H9 (cell line): Measurements from ENCODE around the gene SNRPD3. TPM values are rescaled to one million over a fixed set of nuclear protein-coding genes. Genes with fewer than 3 reads are reported as not detected.

Experiments used
- DNase-seq: peaks from one replicate; pipeline ENCODE4 v3.0.0-alpha.2; 2017
- H2AFZ ChIP-seq: one replicate; pipeline ENCODE4 v1.6.1; 2013; ENCODE audit warnings: mild to moderate bottlenecking, low read length, control low read depth, moderate library complexity
- H2AK5ac ChIP-seq: 2 replicates; pipeline ENCODE4 v1.6.1; 2013; ENCODE audit warnings: low read length, control low read depth, mixed read lengths; ENCODE audit not compliant: insufficient read length
- H2BK120ac ChIP-seq: one replicate; pipeline ENCODE4 v1.6.1; 2013; ENCODE audit warnings: low read depth, mild to moderate bottlenecking, low read length, control low read depth, inconsistent platforms; ENCODE audit not compliant: poor library complexity, severe bottlenecking
- H2BK12ac ChIP-seq: 2 replicates; pipeline ENCODE4 v1.6.1; 2013; ENCODE audit warnings: low read length, control low read depth, mixed read lengths, low read depth; ENCODE audit not compliant: insufficient read length
- H2BK15ac ChIP-seq: 2 replicates; pipeline ENCODE4 v1.6.1; 2013; ENCODE audit warnings: low read depth, low read length, control low read depth
- H2BK20ac ChIP-seq: one replicate; pipeline ENCODE4 v1.6.1; 2013; ENCODE audit warnings: low read depth, mild to moderate bottlenecking, low read length, control low read depth, inconsistent platforms; ENCODE audit not compliant: poor library complexity, severe bottlenecking
- H2BK5ac ChIP-seq: 2 replicates; pipeline ENCODE4 v1.6.1; 2013; ENCODE audit warnings: low read length, control low read depth, mixed read lengths; ENCODE audit not compliant: insufficient read length
- H3K14ac ChIP-seq: 2 replicates; pipeline ENCODE4 v1.6.1; 2013; ENCODE audit warnings: low read length, control low read depth; ENCODE audit not compliant: insufficient read depth
- H3K18ac ChIP-seq: 2 replicates; pipeline ENCODE4 v1.6.1; 2013; ENCODE audit warnings: low read depth, mild to moderate bottlenecking, mixed read lengths, low read length, control low read depth; ENCODE audit not compliant: insufficient read length
- H3K23ac ChIP-seq: 2 replicates; pipeline ENCODE4 v1.6.1; 2013; ENCODE audit warnings: low read length, control low read depth, mixed read lengths, low read depth; ENCODE audit not compliant: insufficient read length
- H3K23me2 ChIP-seq: 2 replicates; pipeline ENCODE4 v1.6.1; 2013; ENCODE audit warnings: low read depth, mild to moderate bottlenecking, mixed read lengths, low read length, control low read depth; ENCODE audit not compliant: insufficient read length, poor library complexity, severe bottlenecking
- H3K27ac ChIP-seq: 2 replicates; pipeline ENCODE4 v1.5.1; 2013; ENCODE audit warnings: low read length, control low read depth, mixed read lengths, low read depth; ENCODE audit not compliant: insufficient read length
- H3K27me3 ChIP-seq: 2 replicates; pipeline ENCODE4 v1.6.1; 2013; ENCODE audit warnings: low read length, control low read depth, inconsistent platforms; ENCODE audit not compliant: insufficient read depth
- H3K4ac ChIP-seq: 2 replicates; pipeline ENCODE4 v1.6.1; 2013; ENCODE audit warnings: low read depth, mild to moderate bottlenecking, control low read depth, inconsistent platforms, low read length, moderate library complexity
- H3K4me1 ChIP-seq: 2 replicates; pipeline ENCODE4 v1.6.1; 2013; ENCODE audit warnings: low read length, control low read depth, inconsistent platforms; ENCODE audit not compliant: insufficient read depth
- H3K4me2 ChIP-seq: 2 replicates; pipeline ENCODE4 v1.6.1; 2013; ENCODE audit warnings: low read length, control low read depth, mixed read lengths; ENCODE audit not compliant: insufficient read length, insufficient read depth
- H3K56ac ChIP-seq: 2 replicates; pipeline ENCODE4 v1.6.1; 2013; ENCODE audit warnings: low read depth, mild to moderate bottlenecking, mixed read lengths, low read length, control low read depth; ENCODE audit not compliant: insufficient read length
- H3K79me1 ChIP-seq: 2 replicates; pipeline ENCODE4 v1.6.1; 2013; ENCODE audit warnings: low read depth, mild to moderate bottlenecking, moderate library complexity, low read length, control low read depth, inconsistent platforms; ENCODE audit not compliant: insufficient read depth, poor library complexity, severe bottlenecking
- H3K79me2 ChIP-seq: 2 replicates; pipeline ENCODE4 v1.6.1; 2013; ENCODE audit warnings: low read length, control low read depth, inconsistent platforms; ENCODE audit not compliant: insufficient read depth
- H3K9ac ChIP-seq: 2 replicates; pipeline ENCODE4 v1.6.1; 2013; ENCODE audit warnings: low read length, control low read depth, mixed read lengths; ENCODE audit not compliant: insufficient read length; ENCODE audit errors: extremely low read depth
- H3K9me3 ChIP-seq: one replicate; pipeline ENCODE4 v1.6.1; 2013; ENCODE audit warnings: low read depth, low read length, inconsistent platforms; ENCODE audit not compliant: control insufficient read depth
- H3T11ph ChIP-seq: one replicate; pipeline ENCODE4 v1.6.1; 2013; ENCODE audit warnings: mild to moderate bottlenecking, low read length, control low read depth, inconsistent platforms
- H4K20me1 ChIP-seq: one replicate; pipeline ENCODE4 v1.6.1; 2013; ENCODE audit not compliant: control insufficient read depth, insufficient read length, insufficient read depth
- H4K5ac ChIP-seq: 2 replicates; pipeline ENCODE4 v1.6.1; 2013; ENCODE audit warnings: low read depth, mild to moderate bottlenecking, mixed read lengths, low read length, control low read depth; ENCODE audit not compliant: insufficient read length
- H4K8ac ChIP-seq: replicated peaks from 2 replicates; pipeline ENCODE4 v1.6.1; 2013; ENCODE audit warnings: low read length, control low read depth, mixed read lengths, low read depth; ENCODE audit not compliant: insufficient read length
- H4K91ac ChIP-seq: 2 replicates; pipeline ENCODE4 v1.6.1; 2013; ENCODE audit warnings: low read depth, mild to moderate bottlenecking, moderate library complexity, mixed read lengths, low read length, control low read depth; ENCODE audit not compliant: insufficient read length
- H3K27ac Mint-ChIP-seq, 3 experiments: 2 replicates in 2 of 3; 3 replicates in 1 of 3; pipeline ENCODE4 v1.8.0; 2020 to 2021; ENCODE audit warnings: mixed read lengths in 3 of 3, mild to moderate bottlenecking in 1 of 3, moderate library complexity in 1 of 3
- H3K27me3 Mint-ChIP-seq: 2 replicates; pipeline ENCODE4 v1.8.0; 2021; ENCODE audit warnings: low read depth, mild to moderate bottlenecking, moderate library complexity, mixed read lengths
- H3K36me3 Mint-ChIP-seq, 3 experiments: 2 replicates in 2 of 3; 3 replicates in 1 of 3; pipeline ENCODE4 v1.8.0; 2020 to 2021; ENCODE audit warnings: low read depth in 3 of 3, mixed read lengths in 3 of 3; ENCODE audit not compliant: insufficient read depth in 1 of 3
- H3K4me1 Mint-ChIP-seq, 2 experiments: 2 replicates each; pipeline ENCODE4 v1.8.0; 2020; ENCODE audit warnings: mixed read lengths in 2 of 2
- H3K4me3 Mint-ChIP-seq, 2 experiments: 2 replicates in 1 of 2; 3 replicates in 1 of 2; pipeline ENCODE4 v1.8.0; 2020 to 2021; ENCODE audit warnings: mild to moderate bottlenecking in 2 of 2, mixed read lengths in 2 of 2, moderate library complexity in 1 of 2
- H3K9me3 Mint-ChIP-seq, 2 experiments: 2 replicates in 1 of 2; 3 replicates in 1 of 2; pipeline ENCODE4 v1.8.0; 2020; ENCODE audit warnings: mild to moderate bottlenecking in 2 of 2, mixed read lengths in 2 of 2, moderate library complexity in 1 of 2
- CTCF ChIP-seq: fragments of 200-600 bp; sonication (generic); conservative IDR thresholded peaks from 3 replicates; pipeline ENCODE4 v1.8.0; 2021; ENCODE audit warnings: antibody characterized with exemption, mild to moderate bottlenecking
- WGBS: extraction: QIAGEN DNeasy Blood & Tissue Kit; methylation state at CpG from one replicate; pipeline ENCODE4 v1.1.7; 2013; ENCODE audit warnings: missing lambda C conversion rate, low lambda C conversion rate, mixed read lengths; ENCODE audit not compliant: insufficient read length; ENCODE audit errors: extremely low coverage; 5-methylcytosine and 5-hydroxymethylcytosine counted together
- total RNA-seq: library from RNA; stranded (reverse); gene quantifications from 2 replicates; pipeline ENCODE4 v1.2.1, GENCODE V29; 2021

SNRPD3 gene
- total RNA-seq, 1 experiment from 2014 or later: 212 TPM

- TF ChIP-seq CTCF: no peak
- Histone ChIP-seq H3K23ac (no peak overlapping the region), H3K56ac (no peak overlapping the region), H2BK15ac (no peak overlapping the region), H3K9me3 (no peaks in the 10 kb centered on the region), H3T11ph (no peak overlapping the region), H4K91ac (no peak overlapping the region), H3K79me2 (no peaks in the 10 kb centered on the region), H3K9ac (no peak overlapping the region), H3K27me3 (no peaks in the 10 kb centered on the region), H3K18ac (no peak overlapping the region), H2BK20ac (no peak overlapping the region), H2BK12ac (no peak overlapping the region), H2AK5ac (no peak overlapping the region), H3K14ac (no peak overlapping the region), H2AFZ (no peak overlapping the region), H2BK120ac (no peak overlapping the region), H4K8ac (no peak overlapping the region), H3K27ac (no peak overlapping the region), H3K79me1 (no peaks in the 10 kb centered on the region), H3K4me2 (no peak overlapping the region), H4K20me1 (no peaks in the 10 kb centered on the region), H4K5ac (no peak overlapping the region), H3K4me1 (no peaks in the 10 kb centered on the region), H3K4ac (no peak overlapping the region), H3K23me2 (no peaks in the 10 kb centered on the region), H2BK5ac (no peak overlapping the region)
- Mint-ChIP-seq H3K27me3 (no peaks in the 10 kb centered on the region), H3K27ac (peak overlapping the region in 1 of 3 experiments; percentile 18; a peak in 1 of 7 replicates), H3K4me1 (no peaks in the 10 kb centered on the region), H3K4me3 (no peak overlapping the region), H3K9me3 (no peaks in the 10 kb centered on the region), H3K36me3 (peaks cover 16 to 79% (median 73%) of the 10 kb centered on the region in 3 experiments; a peak in 6 of 7 replicates)
- no peak for DNase-seq
- no CpG with 5 or more reads among the region's 11 CpGs for WGBS
Observed at GRCh38 chr22:24543679-24544243, 12.0 kb upstream of the SNRPD3 start.
